Kidney epithelial cell (primary cell): ENCODE measurements around the gene ANKRD9. TPM values are rescaled to one million over a fixed set of nuclear protein-coding genes. Genes with fewer than 3 reads are reported as not detected.
A peak's percentile ranks its signal among the peaks of the same experiment; 100 is the strongest.

Experiments
- DNase-seq: peaks from one replicate; pipeline ENCODE4 v3.0.0-alpha.2; 2010; ENCODE audit warnings: low read depth
- H3K27me3 ChIP-seq: 2 replicates; pipeline ENCODE4 v1.6.0; 2011; ENCODE audit warnings: low read length; ENCODE audit not compliant: control insufficient read depth, insufficient read depth
- H3K36me3 ChIP-seq: 2 replicates; pipeline ENCODE4 v1.5.1; 2011; ENCODE audit warnings: low read length; ENCODE audit not compliant: control insufficient read depth, insufficient read depth
- H3K4me3 ChIP-seq: 2 replicates; pipeline ENCODE4 v1.5.1; 2011; ENCODE audit warnings: low read depth, mild to moderate bottlenecking, control low read depth, low read length
- CTCF ChIP-seq: IDR thresholded peaks from 2 replicates; pipeline ENCODE4 v1.5.1; 2011; ENCODE audit warnings: mild to moderate bottlenecking, moderate library complexity, low read length, control low read depth, inconsistent platforms; ENCODE audit not compliant: insufficient read depth, poor library complexity, severe bottlenecking
- total RNA-seq: library from RNA; depleted of rRNA; stranded (reverse); fragments of >200 nt; gene quantifications from 2 replicates; pipeline ENCODE4 v1.2.3, GENCODE V29; 2015

Gene ANKRD9
- total RNA-seq, 1 donor from 2014 or later: 35.6 TPM

GRCh38 chr14:102507857-102508312, 1.7 kb downstream of the ANKRD9 start:
- Histone ChIP-seq H3K36me3 (no peaks in the 10 kb centered on the region), H3K4me3 (no peak overlapping the region), H3K27me3 (no peaks in the 10 kb centered on the region)
- peak; percentile 10 for TF ChIP-seq CTCF
- no peak for DNase-seq

GRCh38 chr14:102507081-102507856, 2.3 kb downstream of the ANKRD9 start:
- Histone ChIP-seq H3K36me3 (no peaks in the 10 kb centered on the region), H3K27me3 (no peaks in the 10 kb centered on the region), H3K4me3 (no peak overlapping the region)
- no peak for TF ChIP-seq CTCF
- no peak for DNase-seq

GRCh38 chr14:102506626-102506925, 3.0 kb downstream of the ANKRD9 start:
- DNase-seq: no peak
- no peak for TF ChIP-seq CTCF
- Histone ChIP-seq H3K27me3 (no peaks in the 10 kb centered on the region), H3K4me3 (no peak overlapping the region), H3K36me3 (no peaks in the 10 kb centered on the region)

- no peak for DNase-seq
- no peak for TF ChIP-seq CTCF
Measured at GRCh38 chr14:102505775-102506625, 3.6 kb downstream of the ANKRD9 start.

GRCh38 chr14:102505000-102505619, 4.5 kb downstream of the ANKRD9 start:
- no peak overlapping the region for H3K4me3 ChIP-seq
- no peaks in the 10 kb centered on the region for H3K36me3 ChIP-seq
- DNase-seq: no peak
- no peaks in the 10 kb centered on the region for H3K27me3 ChIP-seq
- no peak for TF ChIP-seq CTCF

More at GRCh38 chr14:102505775-102506625, 3.6 kb downstream of the ANKRD9 start:
- Histone ChIP-seq H3K27me3 (no peaks in the 10 kb centered on the region), H3K36me3 (no peaks in the 10 kb centered on the region), H3K4me3 (no peak overlapping the region)
